MCF 10A (cell line): ENCODE measurements around the gene MYLK. TPM values are rescaled to one million over a fixed set of nuclear protein-coding genes. Genes with fewer than 3 reads are reported as not detected.

Experiments
- BruUV-seq: library from RNA; stranded (reverse); fragments of 400-500 nt; replicated peaks from 2 replicates; lab custom pipeline; 2021; lab: Mats Ljungman, UMichigan
- CTCF ChIA-PET: fragments of 300-600 bp; sonication (Branson Sonifier 250); formaldehyde crosslinking; extraction: SDS; loops from one replicate; lab custom pipeline; 2021; ENCODE audit warnings: antibody characterized with exemption, inconsistent platforms; lab: Yijun Ruan, JAX
- POLR2A ChIA-PET: fragments of 300-600, 350-650 bp; sonication (Branson Sonifier 250); formaldehyde crosslinking; extraction: SDS; loops from one replicate; lab custom pipeline; 2020; ENCODE audit warnings: antibody characterized with exemption, inconsistent platforms; lab: Yijun Ruan, JAX
- DNase-seq: peaks from one replicate; pipeline ENCODE4 v3.0.0-alpha.2; 2018; ENCODE audit not compliant: unreplicated experiment
- H3K27ac Mint-ChIP-seq: one replicate; pipeline ENCODE4 v1.8.0; 2022; ENCODE audit warnings: mild to moderate bottlenecking, low read depth, mixed read lengths; ENCODE audit not compliant: unreplicated experiment
- H3K27me3 Mint-ChIP-seq: one replicate; pipeline ENCODE4 v1.8.0; 2022; ENCODE audit warnings: mixed read lengths; ENCODE audit not compliant: insufficient read depth, unreplicated experiment
- H3K36me3 Mint-ChIP-seq: one replicate; pipeline ENCODE4 v1.8.0; 2022; ENCODE audit warnings: mild to moderate bottlenecking, moderate library complexity, mixed read lengths; ENCODE audit not compliant: insufficient read depth, unreplicated experiment
- H3K4me1 Mint-ChIP-seq: one replicate; pipeline ENCODE4 v1.8.0; 2022; ENCODE audit warnings: mixed read lengths; ENCODE audit not compliant: insufficient read depth, unreplicated experiment
- H3K4me3 Mint-ChIP-seq: one replicate; pipeline ENCODE4 v1.8.0; 2022; ENCODE audit warnings: mild to moderate bottlenecking, moderate library complexity, mixed read lengths; ENCODE audit not compliant: unreplicated experiment
- H3K9me3 Mint-ChIP-seq: one replicate; pipeline ENCODE4 v1.8.0; 2022; ENCODE audit warnings: mixed read lengths; ENCODE audit not compliant: unreplicated experiment
- CTCF ChIP-seq: fragments of 200-600 bp; IDR thresholded peaks from one replicate; pipeline ENCODE4 v1.8.0; 2022; ENCODE audit warnings: antibody characterized with exemption, mild to moderate bottlenecking; ENCODE audit not compliant: unreplicated experiment
- intact Hi-C: fragments of 100-400 bp; cut with micrococcal nuclease; formaldehyde crosslinking; loops from 2 replicates; pipeline ENCODE4 v1.14.1; 2022
- total RNA-seq: library from RNA; stranded (reverse); gene quantifications from 2 replicates; pipeline ENCODE4 v1.2.3, GENCODE V29; 2022

Gene MYLK
- total RNA-seq, 1 experiment from 2014 or later, result 2.3 TPM

- peak overlapping the region; percentile 66 for H3K4me3 Mint-ChIP-seq
- peaks cover 20% of the 10 kb centered on the region for H3K27me3 Mint-ChIP-seq
- H3K9me3 Mint-ChIP-seq, result no peaks in the 10 kb centered on the region
- no peak overlapping the region for H3K27ac Mint-ChIP-seq
- intact Hi-C loops, result no loop called here
- H3K36me3 Mint-ChIP-seq, result no peaks in the 10 kb centered on the region
- no peak for TF ChIP-seq CTCF
- no peak for DNase-seq
- no TSS peak for BruUV-seq
- no peaks in the 10 kb centered on the region for H3K4me1 Mint-ChIP-seq
- CTCF ChIA-PET, result interaction anchor here (1.2 kb wide), 1 partner anchor 16 kb away, joined by 3 read pairs; no protein-coding TSS in a partner anchor
- POLR2A ChIA-PET, result no interaction called here
These were observed 380 bp downstream of the MYLK start for GRCh38 chr3:123883701-123884202.

GRCh38 chr3:123883111-123883510 lies 1.0 kb downstream of the MYLK start:
- ChIA-PET CTCF (interaction anchor here (1.2 kb wide), 1 partner anchor 17 kb away, joined by 3 read pairs; no protein-coding TSS in a partner anchor), POLR2A (no interaction called here)
- DNase-seq, result no peak
- Mint-ChIP-seq H3K9me3 (no peaks in the 10 kb centered on the region), H3K36me3 (no peaks in the 10 kb centered on the region), H3K4me1 (no peaks in the 10 kb centered on the region), H3K27me3 (peaks cover 20% of the 10 kb centered on the region), H3K27ac (no peak overlapping the region), H3K4me3 (peak overlapping the region; percentile 66)
- TF ChIP-seq CTCF, result no peak
- intact Hi-C loops, result no loop called here
- no TSS peak for BruUV-seq

- H3K27me3 Mint-ChIP-seq, result peaks cover 20% of the 10 kb centered on the region
- no peak overlapping the region for H3K27ac Mint-ChIP-seq
- TF ChIP-seq CTCF, result no peak
- BruUV-seq, result no TSS peak
- CTCF ChIA-PET, result interaction anchor here (0.6 to 1.3 kb wide), 6 partner anchors 9 to 574 kb away, joined by 3 to 4 read pairs (median 3); no protein-coding TSS in a partner anchor
- no peaks in the 10 kb centered on the region for H3K9me3 Mint-ChIP-seq
- POLR2A ChIA-PET, result no interaction called here
- DNase-seq, result no peak
- H3K36me3 Mint-ChIP-seq, result no peaks in the 10 kb centered on the region
- no peaks in the 10 kb centered on the region for H3K4me1 Mint-ChIP-seq
- no peak overlapping the region for H3K4me3 Mint-ChIP-seq
- intact Hi-C loops, result loop anchor here (1.0 kb wide), 1 partner anchor 158 kb away; no protein-coding TSS in a partner anchor
These were observed 2.4 kb downstream of the MYLK start for GRCh38 chr3:123881771-123882170.

- TF ChIP-seq CTCF, result peak; percentile 29
- CTCF ChIA-PET, result interaction anchor here (0.5 to 1.4 kb wide), 11 partner anchors 9 to 588 kb away, joined by 3 to 5 read pairs (median 3); no protein-coding TSS in a partner anchor
- Mint-ChIP-seq H3K9me3 (no peaks in the 10 kb centered on the region), H3K27me3 (peaks cover 14% of the 10 kb centered on the region), H3K36me3 (no peaks in the 10 kb centered on the region), H3K4me1 (no peaks in the 10 kb centered on the region), H3K27ac (no peak overlapping the region), H3K4me3 (no peak overlapping the region)
- DNase-seq, result peak; percentile 50
- no TSS peak for BruUV-seq
- POLR2A ChIA-PET, result no interaction called here
- intact Hi-C loops, result loop anchor here (1.0 kb wide), 1 partner anchor 158 kb away; no protein-coding TSS in a partner anchor
These were observed 3.1 kb downstream of the MYLK start for GRCh38 chr3:123880998-123881561.
